Measurements from ENCODE around the gene ALG1.
"Not testable (repeated sequence)": the region's sequence is repeated elsewhere in the genome, so short reads cannot be mapped to it uniquely, and the experiment has no call there.

The ALG1 gene

GRCh38 chr16:5103296-5104032, 31.8 kb downstream of the ALG1 start:
- not testable (repeated sequence) for DNase-seq

- DNase-seq: not testable (repeated sequence)
These were observed 33.4 kb downstream of the ALG1 start for GRCh38 chr16:5105039-5105438.

- DNase-seq: no peak
These were observed 37.0 kb downstream of the ALG1 start for GRCh38 chr16:5108505-5109158.

GRCh38 chr16:5110933-5111332, 39.3 kb downstream of the ALG1 start:
- DNase-seq: not testable (repeated sequence)

- not testable (repeated sequence) for DNase-seq
These were observed 45.2 kb downstream of the ALG1 start for GRCh38 chr16:5116780-5117295.

GRCh38 chr16:5117300-5118087, 45.9 kb downstream of the ALG1 start:
- peak; percentile 27 for DNase-seq

- DNase-seq: not testable (repeated sequence)
These were observed 59.9 kb downstream of the ALG1 start for GRCh38 chr16:5131467-5132004.

GRCh38 chr16:5132915-5133600, 61.4 kb downstream of the ALG1 start:
- not testable (repeated sequence) for DNase-seq

GRCh38 chr16:5134739-5135452, 63.3 kb downstream of the ALG1 start:
- DNase-seq: not testable (repeated sequence)

Data from activated naive CD4-positive, alpha-beta T cell treated with Interleukin-2 at 50 U/mL for 16 hours (primary cell).